ENCODE results near the gene NGLY1.
A peak's percentile ranks its signal among the peaks of the same experiment; 100 is the strongest.

Gene NGLY1

DNA sequence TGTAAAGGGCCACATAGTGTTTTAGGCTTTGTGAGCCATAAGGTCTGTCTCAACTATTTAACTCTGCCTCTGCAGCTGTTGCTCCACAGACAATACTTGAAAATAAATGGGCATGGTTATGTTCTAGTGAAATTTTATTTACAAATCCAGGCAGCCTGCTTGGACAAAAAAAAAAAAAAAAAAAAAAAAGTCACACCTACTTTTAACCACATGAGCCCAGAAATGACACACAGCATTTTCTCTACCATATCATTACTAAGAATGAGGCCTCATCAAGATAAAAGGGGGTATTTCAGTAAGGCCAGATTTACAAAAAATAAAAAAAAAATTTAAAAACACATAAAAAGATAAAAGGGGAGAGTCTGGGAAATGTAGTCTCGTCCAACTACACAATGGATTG lies 1.7 kb upstream of the NGLY1 start:
- DNase-seq (ENCODE audit: low read depth, low spot score), result no peak

- DNase-seq (ENCODE audit: low read depth, low spot score), result peak; percentile 76
These were observed 644 bp upstream of the NGLY1 start for GRCh38 chr3:25783661-25784512.

DNA sequence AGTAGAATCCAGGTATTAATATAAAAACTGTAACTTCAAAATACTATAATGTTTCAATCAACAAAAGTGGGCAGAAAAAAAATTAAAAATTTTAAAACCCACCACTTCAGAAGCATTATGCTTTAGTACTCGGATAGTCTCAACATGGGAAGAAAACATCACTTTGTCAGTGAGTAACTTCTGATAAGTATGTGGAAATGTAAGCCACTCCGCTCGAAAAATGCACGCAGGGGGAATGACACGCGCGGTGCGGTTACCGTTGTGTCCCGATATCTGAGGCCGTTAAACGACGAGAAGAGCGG lies 656 bp downstream of the NGLY1 start:
- no peak for DNase-seq (ENCODE audit: low read depth, low spot score)

- no peak for DNase-seq (ENCODE audit: low read depth, low spot score)
These were observed 1.3 kb downstream of the NGLY1 start for GRCh38 chr3:25781758-25782594.

- DNase-seq (ENCODE audit: low read depth, low spot score), result no peak
These were observed 2.0 kb downstream of the NGLY1 start for GRCh38 chr3:25781145-25781757.

- DNase-seq (ENCODE audit: low read depth, low spot score), result no peak
These were observed 2.6 kb downstream of the NGLY1 start for GRCh38 chr3:25780618-25781017.

DNA sequence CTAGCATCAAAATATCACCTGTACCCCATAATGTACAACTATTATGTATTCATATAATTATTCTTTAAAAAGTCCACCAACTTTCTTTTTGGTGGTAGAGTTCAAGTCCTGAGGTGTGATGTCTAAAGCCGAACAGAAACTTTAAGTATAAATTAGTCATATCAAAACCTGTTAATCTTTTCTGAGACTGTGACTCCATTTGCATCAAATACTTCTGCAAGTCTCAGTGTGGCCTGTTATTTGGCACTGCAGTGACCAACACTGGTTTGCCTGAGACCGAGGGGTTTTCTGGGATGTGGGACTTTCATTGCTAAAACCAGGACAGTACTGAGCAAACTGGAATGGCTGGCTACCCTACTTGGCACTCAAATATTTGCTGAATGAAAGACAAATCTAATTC lies 7.3 kb downstream of the NGLY1 start:
- DNase-seq (ENCODE audit: low read depth, low spot score), result no peak

- DNase-seq (ENCODE audit: low read depth, low spot score), result no peak
These were observed 14.4 kb downstream of the NGLY1 start for GRCh38 chr3:25768851-25769250.

- DNase-seq (ENCODE audit: low read depth, low spot score), result peak; percentile 68
These were observed 31.5 kb downstream of the NGLY1 start for GRCh38 chr3:25751725-25752124.

- no peak for DNase-seq (ENCODE audit: low read depth, low spot score)
These were observed 32.2 kb downstream of the NGLY1 start for GRCh38 chr3:25751048-25751447.

- no peak for DNase-seq (ENCODE audit: low read depth, low spot score)
These were observed 34.1 kb downstream of the NGLY1 start for GRCh38 chr3:25749031-25749581.

DNA sequence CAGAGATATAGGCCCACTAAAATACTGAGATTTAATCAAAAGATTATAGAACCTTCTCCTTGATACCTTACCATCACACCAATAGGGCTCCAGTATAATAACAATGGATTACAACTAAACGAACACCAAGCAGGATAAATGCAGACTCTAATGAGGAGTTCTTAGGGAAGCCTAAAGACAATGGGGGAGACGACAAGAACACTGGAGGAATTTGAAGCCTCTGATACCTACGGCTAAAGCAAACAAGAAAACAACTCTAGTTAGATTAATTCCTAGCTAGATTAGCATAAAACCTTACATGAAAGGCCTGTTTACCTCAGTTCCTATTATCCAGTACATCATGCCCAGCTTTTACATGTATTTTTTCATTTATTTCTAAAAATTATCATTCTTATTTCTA lies 35.1 kb downstream of the NGLY1 start:
- no peak for DNase-seq (ENCODE audit: low read depth, low spot score)

DNA sequence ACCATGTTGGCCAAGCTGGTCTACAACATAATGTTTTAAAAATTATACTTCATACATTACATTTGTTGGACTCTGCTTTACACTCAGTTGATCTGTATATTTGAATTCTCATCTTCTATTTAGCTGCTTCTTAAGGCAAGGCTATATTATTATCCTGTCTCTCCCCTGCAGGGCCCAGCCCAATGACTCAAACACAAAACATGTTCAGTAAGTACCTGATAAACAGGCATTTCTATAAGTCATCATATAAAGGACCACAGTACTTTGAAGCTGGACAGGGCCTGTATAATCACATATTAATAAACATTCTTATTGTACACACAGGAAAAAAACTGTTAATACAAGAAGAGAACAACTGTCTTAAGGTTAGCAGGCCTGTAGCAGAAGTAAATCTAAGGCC lies 36.2 kb downstream of the NGLY1 start:
- DNase-seq (ENCODE audit: low read depth, low spot score), result no peak

DNA sequence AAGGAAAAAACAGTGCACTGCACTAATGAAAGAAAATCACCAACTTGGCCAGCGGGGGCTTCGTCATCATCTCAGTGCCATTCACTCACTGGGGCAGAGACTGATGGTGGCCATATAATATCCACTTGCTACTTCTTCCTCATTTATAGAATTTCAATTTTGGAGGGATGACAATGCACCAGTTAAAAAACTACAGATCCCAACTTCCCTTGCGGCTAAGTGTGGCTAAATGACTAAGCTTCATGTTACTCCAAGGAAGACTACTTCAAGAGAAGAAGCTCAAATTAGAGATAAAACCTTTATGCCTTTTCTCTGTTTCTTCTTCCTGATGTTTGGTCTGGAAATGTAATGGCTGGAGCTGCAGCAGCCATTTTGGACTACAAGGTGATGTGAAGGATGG lies 38.8 kb downstream of the NGLY1 start:
- DNase-seq (ENCODE audit: low read depth, low spot score), result no peak

GRCh38 chr3:25728101-25728500 lies 55.1 kb downstream of the NGLY1 start:
- DNase-seq (ENCODE audit: low read depth, low spot score), result no peak

DNA sequence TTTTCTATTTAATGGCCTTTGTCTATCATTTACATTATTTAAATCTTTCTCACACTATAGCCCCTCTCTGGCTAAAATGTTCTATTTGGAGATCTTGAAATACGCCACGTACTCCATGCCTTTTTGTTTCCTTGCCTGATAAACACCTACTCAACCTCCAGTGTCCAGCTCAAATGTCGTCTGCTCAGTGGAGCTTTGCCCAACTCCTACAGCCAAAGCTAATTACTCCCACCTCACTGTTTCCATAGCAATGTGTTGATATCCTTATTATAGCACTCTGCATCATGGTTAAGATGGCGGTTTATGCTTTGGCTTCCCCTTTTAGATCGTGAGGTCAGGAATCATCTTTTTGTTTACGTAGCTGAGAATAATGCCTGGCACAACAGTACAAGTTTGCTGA lies 55.9 kb downstream of the NGLY1 start:
- no peak for DNase-seq (ENCODE audit: low read depth, low spot score)

GRCh38 chr3:25725810-25726209 lies 57.4 kb downstream of the NGLY1 start:
- no peak for DNase-seq (ENCODE audit: low read depth, low spot score)

DNA sequence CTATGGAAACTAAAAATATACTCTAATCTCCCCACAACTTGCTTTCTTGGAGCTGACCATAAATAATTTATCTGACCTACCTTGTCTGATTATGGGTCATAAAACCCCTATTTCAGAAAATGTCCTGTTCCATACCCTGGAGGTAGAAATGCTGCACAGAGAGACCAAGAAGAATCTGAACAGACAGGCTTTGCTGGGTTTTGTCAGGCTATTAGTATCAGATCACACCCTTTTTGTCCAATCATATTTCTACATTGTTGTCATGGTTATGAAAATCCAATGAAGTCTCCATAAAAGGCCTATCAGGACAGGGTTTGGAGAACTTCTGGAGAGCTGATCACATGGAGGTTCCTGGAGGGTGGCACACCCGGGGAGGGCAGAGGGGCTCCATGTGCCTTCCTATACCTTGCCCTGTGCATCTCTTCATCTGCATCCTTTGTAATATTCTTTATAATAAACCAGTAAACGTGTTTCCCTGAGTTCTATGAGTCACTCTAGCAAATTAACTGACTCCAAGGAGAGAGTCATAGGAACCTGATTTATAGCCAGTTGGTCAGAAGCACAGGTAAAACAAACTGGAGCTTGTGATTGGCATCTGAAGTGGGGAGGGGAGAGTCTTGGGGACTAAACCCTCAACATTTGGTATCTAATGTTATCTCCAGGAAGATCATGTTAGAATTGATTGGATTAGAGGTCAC lies 58.1 kb downstream of the NGLY1 start:
- no peak for DNase-seq (ENCODE audit: low read depth, low spot score)

- DNase-seq (ENCODE audit: low read depth, low spot score), result no peak
These were observed 59.4 kb downstream of the NGLY1 start for GRCh38 chr3:25723802-25724201.

- no peak for DNase-seq (ENCODE audit: low read depth, low spot score)
These were observed 63.9 kb downstream of the NGLY1 start for GRCh38 chr3:25719321-25719720.

DNA sequence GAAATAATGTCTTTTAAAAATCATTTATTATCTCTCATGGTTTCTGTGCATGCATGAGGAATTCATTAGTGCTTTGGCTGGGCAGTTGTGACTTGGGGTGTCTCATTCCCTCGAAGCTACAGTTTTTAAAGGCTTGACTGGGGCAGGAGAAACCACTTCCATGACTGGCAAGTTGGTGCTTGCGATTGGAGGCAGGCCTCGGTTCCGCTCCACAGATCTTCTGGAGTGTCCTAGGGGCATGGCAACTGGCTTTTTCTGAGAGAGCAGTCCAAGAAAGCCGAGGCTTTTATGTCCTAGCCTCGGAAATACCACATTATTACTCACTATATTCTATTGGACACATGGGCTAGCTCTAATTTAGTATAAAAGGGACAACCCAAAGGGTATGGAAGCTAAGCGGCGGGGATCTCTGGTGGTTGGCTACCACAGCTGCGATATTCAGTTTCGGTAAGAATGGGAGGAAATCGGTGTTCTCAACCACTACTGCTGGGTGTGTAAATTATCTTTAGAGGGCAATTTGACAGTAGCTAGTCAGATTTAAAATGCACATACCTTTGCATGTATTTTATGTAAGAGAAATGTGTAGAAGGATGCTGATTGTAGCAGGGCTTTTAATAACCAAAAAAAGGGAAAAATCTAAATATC lies 69.8 kb downstream of the NGLY1 start:
- peak; percentile 4 for DNase-seq (ENCODE audit: low read depth, low spot score)
